ENCODE results near the gene GOLT1A.

DNA sequence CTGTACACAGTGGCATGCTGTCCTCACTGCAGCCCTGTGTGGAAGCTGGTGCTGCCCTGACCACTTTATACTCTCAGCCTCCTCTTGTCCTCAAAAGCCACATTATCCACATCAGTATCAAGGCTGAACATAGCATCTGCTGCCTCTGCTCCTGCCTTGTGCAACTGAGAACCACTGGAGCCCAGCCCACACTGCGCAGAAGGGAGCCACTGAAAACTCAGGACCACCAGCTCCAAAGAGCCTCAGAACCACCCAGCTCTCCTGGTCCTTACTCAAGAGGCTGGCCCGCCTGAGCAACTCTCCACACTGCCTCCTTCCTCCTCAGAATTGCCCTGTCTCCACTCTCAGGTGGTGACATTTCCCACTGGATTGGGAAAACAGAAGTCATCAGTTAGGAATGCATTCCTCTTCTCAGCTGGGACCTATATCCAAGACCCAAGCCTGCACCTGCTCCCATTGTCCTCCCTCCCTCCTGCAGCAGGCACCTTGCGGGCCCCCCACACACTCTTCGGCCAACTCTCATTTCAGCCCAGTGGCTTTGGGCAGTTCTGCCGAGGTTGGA is 10.5 kb downstream of the GOLT1A start:
- TF ChIP-seq, protein P1, sequence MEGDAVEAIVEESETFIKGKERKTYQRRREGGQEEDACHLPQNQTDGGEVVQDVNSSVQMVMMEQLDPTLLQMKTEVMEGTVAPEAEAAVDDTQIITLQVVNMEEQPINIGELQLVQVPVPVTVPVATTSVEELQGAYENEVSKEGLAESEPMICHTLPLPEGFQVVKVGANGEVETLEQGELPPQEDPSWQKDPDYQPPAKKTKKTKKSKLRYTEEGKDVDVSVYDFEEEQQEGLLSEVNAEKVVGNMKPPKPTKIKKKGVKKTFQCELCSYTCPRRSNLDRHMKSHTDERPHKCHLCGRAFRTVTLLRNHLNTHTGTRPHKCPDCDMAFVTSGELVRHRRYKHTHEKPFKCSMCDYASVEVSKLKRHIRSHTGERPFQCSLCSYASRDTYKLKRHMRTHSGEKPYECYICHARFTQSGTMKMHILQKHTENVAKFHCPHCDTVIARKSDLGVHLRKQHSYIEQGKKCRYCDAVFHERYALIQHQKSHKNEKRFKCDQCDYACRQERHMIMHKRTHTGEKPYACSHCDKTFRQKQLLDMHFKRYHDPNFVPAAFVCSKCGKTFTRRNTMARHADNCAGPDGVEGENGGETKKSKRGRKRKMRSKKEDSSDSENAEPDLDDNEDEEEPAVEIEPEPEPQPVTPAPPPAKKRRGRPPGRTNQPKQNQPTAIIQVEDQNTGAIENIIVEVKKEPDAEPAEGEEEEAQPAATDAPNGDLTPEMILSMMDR (IDR thresholded peaks at IDR 0.05; ENCODE audit: insufficient read depth, low read depth, low read length): no peak
- no peak for TF ChIP-seq EZH2 (IDR thresholded peaks at IDR 0.05; ENCODE audit: insufficient read depth, low read length)

Measured in astrocyte (in vitro differentiated cells and primary cell).